Measurements from ENCODE around the gene TRIM67. TPM values are rescaled to one million over a fixed set of nuclear protein-coding genes. Genes with fewer than 3 reads are reported as not detected.
"Not testable (repeated sequence)": the region's sequence is repeated elsewhere in the genome, so short reads cannot be mapped to it uniquely, and the experiment has no call there.

TRIM67 gene
- total and polyA plus RNA-seq, 2 donors (not counting 1 experiment from before 2014, with no cell fraction given): not detected

DNA sequence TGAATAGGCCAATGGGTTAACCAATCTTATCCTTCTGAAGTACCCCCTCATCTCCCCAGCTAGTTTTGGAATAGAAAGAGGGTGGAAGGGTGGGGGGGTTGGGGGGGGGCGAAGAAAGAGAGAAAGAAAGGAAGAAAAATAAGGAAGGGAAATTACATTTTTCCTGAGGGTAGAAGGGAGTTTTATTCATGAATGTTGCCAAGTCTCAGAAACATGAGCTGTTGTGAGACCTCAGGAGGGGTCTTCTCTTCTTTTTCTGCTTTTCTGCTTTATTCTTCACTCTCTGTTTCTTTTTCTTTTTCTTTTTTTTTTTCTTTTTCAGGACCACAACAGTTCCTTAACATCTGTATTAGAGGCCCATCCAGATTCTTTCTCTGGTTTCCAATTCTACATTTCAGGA is 6.0 kb upstream of the TRIM67 start:
- ChIA-PET POLR2A (no interaction called here), CTCF (no interaction called here)
- H3K27ac ChIP-seq (ENCODE audit: low read length in 2 of 2): no peak overlapping the region
- peaks cover 55% of the 10 kb centered on the region for H3K27me3 Mint-ChIP-seq
- DNase-seq (no peak), ATAC-seq (ENCODE audit: low read depth) (no peak)
- peaks cover 1 to 14% (median 5%) of the 10 kb centered on the region in 3 donors for H3K9me3 ChIP-seq (ENCODE audit: control extremely low read depth in 1 of 3, control insufficient read depth in 2 of 3, insufficient read depth in 1 of 3, low read length in 2 of 3)
- no peak overlapping the region for H3K27ac Mint-ChIP-seq
- H3K4me3 Mint-ChIP-seq: no peak overlapping the region
- no peaks in the 10 kb centered on the region for H3K79me2 ChIP-seq (ENCODE audit: control insufficient read depth, insufficient read depth, low read length)
- no CpG with 5 or more reads among the region's 1 CpG for WGBS (ENCODE audit: insufficient coverage)
- H3K4me3 ChIP-seq (ENCODE audit: control extremely low read depth in 1 of 5, extremely low read depth in 1 of 5, insufficient read depth in 1 of 5, low read depth in 2 of 5, low read length in 4 of 5): no peak overlapping the region
- H2AFZ ChIP-seq (ENCODE audit: insufficient read depth, low read depth, low read length, poor library complexity, severe bottlenecking): no peak overlapping the region
- peaks cover 7% of the 10 kb centered on the region for H3K9me3 Mint-ChIP-seq (ENCODE audit: insufficient read depth)
- no peak overlapping the region for H3K4me2 ChIP-seq (replicated peaks; ENCODE audit: low read depth, low read length, poor library complexity, severe bottlenecking)
- no peaks in the 10 kb centered on the region for H3K4me1 ChIP-seq (ENCODE audit: control insufficient read depth in 2 of 2, insufficient read depth in 2 of 2, low read length in 2 of 2)
- H3K4me1 Mint-ChIP-seq: no peaks in the 10 kb centered on the region
- H3K36me3 ChIP-seq (replicated peaks in 1 of 2; ENCODE audit: control extremely low read depth in 1 of 2, control insufficient read depth in 1 of 2, extremely low read depth in 1 of 2, insufficient read depth in 2 of 2, low read length in 1 of 2): no peaks in the 10 kb centered on the region
- H3K27me3 ChIP-seq (replicated peaks in 1 of 4; ENCODE audit: control extremely low read depth in 1 of 4, control insufficient read depth in 3 of 4, insufficient read depth in 4 of 4, low read length in 3 of 4): peaks cover 0 to 33% (median 22%) of the 10 kb centered on the region in 4 experiments
- no peak for TF ChIP-seq EZH2 (IDR thresholded peaks at IDR 0.05; ENCODE audit: borderline replicate concordance, insufficient read depth, low read depth, low read length, poor library complexity, severe bottlenecking)
- TF ChIP-seq, protein P1, sequence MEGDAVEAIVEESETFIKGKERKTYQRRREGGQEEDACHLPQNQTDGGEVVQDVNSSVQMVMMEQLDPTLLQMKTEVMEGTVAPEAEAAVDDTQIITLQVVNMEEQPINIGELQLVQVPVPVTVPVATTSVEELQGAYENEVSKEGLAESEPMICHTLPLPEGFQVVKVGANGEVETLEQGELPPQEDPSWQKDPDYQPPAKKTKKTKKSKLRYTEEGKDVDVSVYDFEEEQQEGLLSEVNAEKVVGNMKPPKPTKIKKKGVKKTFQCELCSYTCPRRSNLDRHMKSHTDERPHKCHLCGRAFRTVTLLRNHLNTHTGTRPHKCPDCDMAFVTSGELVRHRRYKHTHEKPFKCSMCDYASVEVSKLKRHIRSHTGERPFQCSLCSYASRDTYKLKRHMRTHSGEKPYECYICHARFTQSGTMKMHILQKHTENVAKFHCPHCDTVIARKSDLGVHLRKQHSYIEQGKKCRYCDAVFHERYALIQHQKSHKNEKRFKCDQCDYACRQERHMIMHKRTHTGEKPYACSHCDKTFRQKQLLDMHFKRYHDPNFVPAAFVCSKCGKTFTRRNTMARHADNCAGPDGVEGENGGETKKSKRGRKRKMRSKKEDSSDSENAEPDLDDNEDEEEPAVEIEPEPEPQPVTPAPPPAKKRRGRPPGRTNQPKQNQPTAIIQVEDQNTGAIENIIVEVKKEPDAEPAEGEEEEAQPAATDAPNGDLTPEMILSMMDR (IDR thresholded peaks at IDR 0.05): no peak
- H3K9ac ChIP-seq (ENCODE audit: low read length): no peak overlapping the region
- intact Hi-C loops (cut with micrococcal nuclease): no loop called here
- no peaks in the 10 kb centered on the region for H4K20me1 ChIP-seq (ENCODE audit: control insufficient read depth, insufficient read depth, low read length, poor library complexity, severe bottlenecking)

DNA sequence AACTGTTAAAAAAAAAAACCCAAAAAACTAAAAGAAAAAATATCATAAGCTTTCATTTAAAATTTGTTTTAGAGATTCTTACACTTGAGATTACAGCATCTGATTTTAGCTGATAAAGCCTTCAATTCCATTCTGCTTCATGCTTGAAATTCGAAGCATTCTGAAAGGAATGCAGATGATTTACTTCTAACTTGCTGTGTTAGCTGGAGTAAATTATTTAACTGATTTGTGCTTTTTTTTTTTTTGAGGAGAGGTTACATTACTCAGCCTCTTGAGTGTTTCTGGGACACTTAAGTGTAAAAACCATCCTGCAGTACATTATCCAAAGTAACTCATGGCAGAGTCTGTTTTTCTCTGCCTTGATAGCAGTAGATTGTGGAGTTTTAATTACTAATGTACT is 4.5 kb upstream of the TRIM67 start:
- H3K4me1 ChIP-seq (ENCODE audit: control insufficient read depth in 2 of 2, insufficient read depth in 2 of 2, low read length in 2 of 2): peaks cover 4 to 9% of the 10 kb centered on the region in 2 donors
- H3K27me3 ChIP-seq (replicated peaks in 1 of 4; ENCODE audit: control extremely low read depth in 1 of 4, control insufficient read depth in 3 of 4, insufficient read depth in 4 of 4, low read length in 3 of 4): peaks cover 0 to 37% (median 27%) of the 10 kb centered on the region in 4 experiments
- H3K27ac Mint-ChIP-seq: no peak overlapping the region
- no peak overlapping the region for H3K9ac ChIP-seq (ENCODE audit: low read length)
- peaks cover 5% of the 10 kb centered on the region for H3K4me1 Mint-ChIP-seq
- no peak overlapping the region for H3K4me3 Mint-ChIP-seq
- no peak overlapping the region for H3K4me2 ChIP-seq (replicated peaks; ENCODE audit: low read depth, low read length, poor library complexity, severe bottlenecking)
- DNase-seq (no peak), ATAC-seq (ENCODE audit: low read depth) (no peak)
- no peak overlapping the region for H2AFZ ChIP-seq (ENCODE audit: insufficient read depth, low read depth, low read length, poor library complexity, severe bottlenecking)
- H3K27ac ChIP-seq (ENCODE audit: low read length in 2 of 2): no peak overlapping the region
- CTCF ChIA-PET: no interaction called here
- no peaks in the 10 kb centered on the region for H3K36me3 ChIP-seq (replicated peaks in 1 of 2; ENCODE audit: control extremely low read depth in 1 of 2, control insufficient read depth in 1 of 2, extremely low read depth in 1 of 2, insufficient read depth in 2 of 2, low read length in 1 of 2)
- whole genome bisulfite sequencing (ENCODE audit: insufficient coverage): no CpG with 5 or more reads among the region's 1 CpG
- no peaks in the 10 kb centered on the region for H4K20me1 ChIP-seq (ENCODE audit: control insufficient read depth, insufficient read depth, low read length, poor library complexity, severe bottlenecking)
- no peak overlapping the region for H3K4me3 ChIP-seq (ENCODE audit: control extremely low read depth in 1 of 5, extremely low read depth in 1 of 5, insufficient read depth in 1 of 5, low read depth in 2 of 5, low read length in 4 of 5)
- peaks cover 0 to 6% (median 1%) of the 10 kb centered on the region in 3 donors for H3K9me3 ChIP-seq (ENCODE audit: control extremely low read depth in 1 of 3, control insufficient read depth in 2 of 3, insufficient read depth in 1 of 3, low read length in 2 of 3)
- intact Hi-C loops (cut with micrococcal nuclease): no loop called here
- H3K79me2 ChIP-seq (ENCODE audit: control insufficient read depth, insufficient read depth, low read length): no peaks in the 10 kb centered on the region
- H3K27me3 Mint-ChIP-seq: peaks cover 56% of the 10 kb centered on the region
- TF ChIP-seq, protein P1 (IDR thresholded peaks at IDR 0.05): no peak
- TF ChIP-seq EZH2 (IDR thresholded peaks at IDR 0.05; ENCODE audit: borderline replicate concordance, insufficient read depth, low read depth, low read length, poor library complexity, severe bottlenecking): no peak
- POLR2A ChIA-PET: interaction anchor here (0.7 kb wide), 1 partner anchor 106 kb away, joined by 3 read pairs; no protein-coding TSS in a partner anchor
- peaks cover 3% of the 10 kb centered on the region for H3K9me3 Mint-ChIP-seq (ENCODE audit: insufficient read depth)

DNA sequence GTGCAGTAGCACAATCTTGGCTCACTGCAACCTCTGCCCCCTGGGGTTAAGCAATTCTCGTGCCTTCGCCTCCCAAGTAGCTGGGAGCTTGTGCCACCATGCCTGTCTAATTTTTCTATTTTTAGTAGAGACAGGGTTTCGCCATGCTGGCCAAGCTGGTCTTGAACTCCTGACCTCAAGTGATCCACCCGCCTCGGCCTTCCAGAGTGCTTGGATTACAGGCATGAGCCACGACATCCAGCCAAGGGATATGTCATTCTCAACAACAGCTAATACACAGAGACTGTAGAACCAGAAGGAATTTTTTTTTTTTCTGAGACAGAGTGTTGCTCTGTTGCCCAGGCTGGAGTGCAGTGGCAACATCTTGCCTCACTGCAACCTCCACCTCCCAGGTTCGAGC is 3.7 kb upstream of the TRIM67 start:
- POLR2A ChIA-PET; CTCF ChIA-PET; H3K9me3 ChIP-seq (ENCODE audit: control extremely low read depth in 1 of 3, control insufficient read depth in 2 of 3, insufficient read depth in 1 of 3, low read length in 2 of 3); H3K4me2 ChIP-seq (replicated peaks; ENCODE audit: low read depth, low read length, poor library complexity, severe bottlenecking); DNase-seq; H3K36me3 ChIP-seq (replicated peaks in 1 of 2; ENCODE audit: control extremely low read depth in 1 of 2, control insufficient read depth in 1 of 2, extremely low read depth in 1 of 2, insufficient read depth in 2 of 2, low read length in 1 of 2); H4K20me1 ChIP-seq (ENCODE audit: control insufficient read depth, insufficient read depth, low read length, poor library complexity, severe bottlenecking); H3K4me3 Mint-ChIP-seq; H3K27ac Mint-ChIP-seq; H3K9me3 Mint-ChIP-seq (ENCODE audit: insufficient read depth); ATAC-seq (ENCODE audit: low read depth); intact Hi-C loops (cut with micrococcal nuclease); H3K79me2 ChIP-seq (ENCODE audit: control insufficient read depth, insufficient read depth, low read length); H3K4me1 Mint-ChIP-seq; H3K27ac ChIP-seq (ENCODE audit: low read length in 2 of 2); H3K4me3 ChIP-seq (ENCODE audit: control extremely low read depth in 1 of 5, extremely low read depth in 1 of 5, insufficient read depth in 1 of 5, low read depth in 2 of 5, low read length in 4 of 5); H2AFZ ChIP-seq (ENCODE audit: insufficient read depth, low read depth, low read length, poor library complexity, severe bottlenecking); H3K9ac ChIP-seq (ENCODE audit: low read length): not testable (repeated sequence)
- WGBS (ENCODE audit: insufficient coverage): 90% methylated on average over 2 of the region's 7 CpGs
- peaks cover 0 to 45% (median 29%) of the 10 kb centered on the region in 4 experiments for H3K27me3 ChIP-seq (replicated peaks in 1 of 4; ENCODE audit: control extremely low read depth in 1 of 4, control insufficient read depth in 3 of 4, insufficient read depth in 4 of 4, low read length in 3 of 4)
- peaks cover 56% of the 10 kb centered on the region for H3K27me3 Mint-ChIP-seq
- H3K4me1 ChIP-seq (ENCODE audit: control insufficient read depth in 2 of 2, insufficient read depth in 2 of 2, low read length in 2 of 2): peaks cover 10 to 18% of the 10 kb centered on the region in 2 donors
